NCI-H748 treated with DMSO at 0.1 percent for 48 hours (cell line): Measurements from ENCODE around the gene HDAC9.

Source experiments
- DNase-seq: peaks from one replicate; lab custom pipeline; 2025; lab: John Stamatoyannopoulos, UW

Gene HDAC9

GRCh38 chr7:18526368-18526878 lies 30.9 kb downstream of the HDAC9 start:
- DNase-seq: no peak

GRCh38 chr7:18529239-18529638 lies 33.7 kb downstream of the HDAC9 start:
- no peak for DNase-seq

GRCh38 chr7:18530224-18531179 lies 35.0 kb downstream of the HDAC9 start:
- DNase-seq: no peak

- DNase-seq: no peak
These were observed 36.0 kb downstream of the HDAC9 start for GRCh38 chr7:18531539-18531938.

GRCh38 chr7:18532813-18533212 lies 37.3 kb downstream of the HDAC9 start:
- DNase-seq: no peak

GRCh38 chr7:18534481-18534880 lies 38.9 kb downstream of the HDAC9 start:
- no peak for DNase-seq

- no peak for DNase-seq
These were observed 40.4 kb downstream of the HDAC9 start for GRCh38 chr7:18535810-18536415.

GRCh38 chr7:18536486-18536885 lies 40.9 kb downstream of the HDAC9 start:
- DNase-seq: no peak

- no peak for DNase-seq
These were observed 43.2 kb downstream of the HDAC9 start for GRCh38 chr7:18538554-18539250.

- no peak for DNase-seq
These were observed 44.8 kb downstream of the HDAC9 start for GRCh38 chr7:18540396-18540795.

- no peak for DNase-seq
These were observed 45.8 kb downstream of the HDAC9 start for GRCh38 chr7:18541181-18541870.

GRCh38 chr7:18541871-18542212 lies 46.3 kb downstream of the HDAC9 start:
- DNase-seq: no peak

- no peak for DNase-seq
These were observed 51.0 kb downstream of the HDAC9 start for GRCh38 chr7:18546576-18546975.

GRCh38 chr7:18547509-18548187 lies 52.1 kb downstream of the HDAC9 start:
- no peak for DNase-seq

- DNase-seq: no peak
These were observed 53.0 kb downstream of the HDAC9 start for GRCh38 chr7:18548534-18548933.

GRCh38 chr7:18550574-18550973 lies 55.0 kb downstream of the HDAC9 start:
- no peak for DNase-seq

GRCh38 chr7:18552316-18552916 lies 56.9 kb downstream of the HDAC9 start:
- DNase-seq: no peak

GRCh38 chr7:18552943-18553604 lies 57.5 kb downstream of the HDAC9 start:
- no peak for DNase-seq

GRCh38 chr7:18553605-18554003 lies 58.1 kb downstream of the HDAC9 start:
- DNase-seq: no peak

- no peak for DNase-seq
These were observed 59.6 kb downstream of the HDAC9 start for GRCh38 chr7:18555120-18555519.

- no peak for DNase-seq
These were observed 60.4 kb downstream of the HDAC9 start for GRCh38 chr7:18555968-18556367.
